AG09319 (cell line): ENCODE results near the gene DISC1.
"Not testable (repeated sequence)": the region's sequence is repeated elsewhere in the genome, so short reads cannot be mapped to it uniquely, and the experiment has no call there.

Experiments used
- DNase-seq: peaks from one replicate; pipeline ENCODE4 v3.0.0-alpha.2; 2010; ENCODE audit warnings: low read depth; ENCODE audit errors: extremely low read depth
- CTCF ChIP-seq: IDR thresholded peaks from 2 replicates; pipeline ENCODE4 v1.5.1; 2011; ENCODE audit warnings: low read depth, mild to moderate bottlenecking, inconsistent platforms, low read length, moderate library complexity

Gene DISC1

GRCh38 chr1:231630558-231631205 lies 4.1 kb downstream of the DISC1 start:
- no peak for TF ChIP-seq CTCF
- no peak for DNase-seq

GRCh38 chr1:231631717-231632116 lies 5.1 kb downstream of the DISC1 start:
- no peak for TF ChIP-seq CTCF
- DNase-seq = no peak

DNA sequence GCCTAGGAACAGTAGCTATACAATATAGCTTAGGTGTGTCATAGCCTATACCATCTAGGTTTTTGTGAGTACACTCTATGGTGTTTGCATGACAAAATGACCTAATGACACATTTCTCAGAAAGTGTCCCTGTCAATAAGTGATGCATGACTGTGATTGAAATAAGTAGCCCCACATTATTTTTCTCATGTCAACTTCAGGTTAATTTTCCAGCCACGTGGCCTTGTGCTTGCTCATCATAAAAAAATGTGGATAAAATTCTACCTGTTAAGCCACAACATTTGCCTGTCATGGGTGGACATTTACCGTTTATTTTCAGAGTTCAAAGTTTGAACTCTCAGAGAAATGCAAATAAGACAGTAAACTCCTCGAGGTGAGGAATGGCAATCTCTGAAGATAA lies 5.5 kb downstream of the DISC1 start:
- TF ChIP-seq CTCF = no peak
- no peak for DNase-seq

DNA sequence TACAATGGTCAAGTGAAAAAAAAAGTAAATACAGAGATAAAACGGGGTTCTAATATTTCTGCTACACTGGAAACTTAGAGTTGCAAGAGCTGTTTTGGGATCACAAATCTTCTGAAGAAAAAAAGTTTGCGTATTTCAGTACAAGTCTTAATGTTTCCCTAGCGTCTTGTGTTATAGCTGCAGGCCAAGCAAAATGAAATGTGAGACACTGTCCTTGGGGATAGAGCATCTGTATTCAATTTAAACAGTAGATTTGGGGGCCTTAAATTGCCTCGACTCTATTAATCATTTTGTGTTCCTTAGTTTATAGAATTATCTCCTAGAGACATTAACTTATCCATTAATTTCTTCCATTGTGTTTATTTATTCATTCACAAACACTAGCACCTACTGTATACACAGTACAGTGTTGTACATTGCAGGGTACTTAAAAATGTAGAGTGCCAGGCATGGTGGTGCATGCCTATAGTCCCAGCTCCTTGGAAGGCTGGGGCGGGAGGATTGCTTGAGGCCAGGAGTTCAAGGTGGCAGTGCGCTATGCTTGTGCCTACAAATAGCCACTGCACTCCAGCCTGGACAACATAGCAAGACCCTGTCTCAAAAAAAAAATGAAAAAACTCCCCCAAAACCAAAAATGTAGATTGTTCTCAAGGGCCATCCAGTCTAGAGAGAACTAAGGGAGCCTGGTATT lies 7.9 kb downstream of the DISC1 start:
- no peak for TF ChIP-seq CTCF

GRCh38 chr1:231636157-231636556 lies 9.6 kb downstream of the DISC1 start:
- no peak for TF ChIP-seq CTCF
- DNase-seq = no peak

More for the DNA sequence above, 7.9 kb downstream of the DISC1 start:
- DNase-seq = no peak

GRCh38 chr1:231636922-231637321 lies 10.3 kb downstream of the DISC1 start:
- not testable (repeated sequence) for DNase-seq

GRCh38 chr1:231638647-231639046 lies 12.1 kb downstream of the DISC1 start:
- no peak for DNase-seq
- no peak for TF ChIP-seq CTCF

- no peak for TF ChIP-seq CTCF
- no peak for DNase-seq
These were observed 13.2 kb downstream of the DISC1 start for GRCh38 chr1:231639819-231640218.

- DNase-seq = not testable (repeated sequence)
These were observed 14.9 kb downstream of the DISC1 start for GRCh38 chr1:231641444-231641843.

DNA sequence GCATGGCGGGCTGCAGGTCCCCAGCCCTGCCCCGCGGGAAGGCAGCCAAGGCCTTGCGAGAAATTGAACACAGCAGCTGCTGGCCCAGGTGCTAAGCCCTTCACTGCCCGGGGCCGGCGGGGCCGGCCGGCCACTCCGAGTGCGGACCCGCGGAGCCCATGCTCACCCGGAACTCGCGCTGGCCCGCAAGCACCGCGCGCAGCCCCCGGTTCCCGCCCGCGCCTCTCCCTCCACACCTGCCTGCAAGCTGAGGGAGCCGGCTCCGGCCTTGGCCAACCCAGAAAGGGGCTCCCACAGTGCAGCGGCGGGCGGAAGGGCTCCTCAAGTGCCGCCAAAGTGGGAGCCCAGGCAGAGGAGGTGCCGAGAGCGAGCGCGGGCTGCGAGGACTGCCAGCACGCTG lies 15.5 kb downstream of the DISC1 start:
- not testable (repeated sequence) for DNase-seq
